ENCODE results near the gene MIOX.

Gene MIOX

DNA sequence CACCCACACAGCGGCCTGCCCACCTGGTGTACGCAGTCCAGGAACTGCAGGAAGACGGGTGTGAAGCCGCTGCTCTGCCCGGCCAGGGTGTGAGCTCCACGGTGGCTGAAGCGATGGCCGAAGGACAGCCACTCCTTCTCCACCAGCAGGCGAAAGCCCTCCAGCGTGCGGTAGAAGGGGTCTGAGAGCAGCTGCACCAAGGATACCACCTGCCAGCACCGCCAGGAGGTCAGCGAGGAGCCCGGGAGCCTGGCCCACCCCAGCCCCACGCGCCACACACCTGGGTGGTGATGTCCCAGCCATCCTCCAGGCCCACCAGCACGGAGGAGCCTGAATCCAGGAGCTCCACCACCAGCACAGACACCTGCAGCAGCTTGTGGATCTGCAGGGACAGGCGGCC lies 31.5 kb upstream of the MIOX start:
- no peak for FAIRE-seq

DNA sequence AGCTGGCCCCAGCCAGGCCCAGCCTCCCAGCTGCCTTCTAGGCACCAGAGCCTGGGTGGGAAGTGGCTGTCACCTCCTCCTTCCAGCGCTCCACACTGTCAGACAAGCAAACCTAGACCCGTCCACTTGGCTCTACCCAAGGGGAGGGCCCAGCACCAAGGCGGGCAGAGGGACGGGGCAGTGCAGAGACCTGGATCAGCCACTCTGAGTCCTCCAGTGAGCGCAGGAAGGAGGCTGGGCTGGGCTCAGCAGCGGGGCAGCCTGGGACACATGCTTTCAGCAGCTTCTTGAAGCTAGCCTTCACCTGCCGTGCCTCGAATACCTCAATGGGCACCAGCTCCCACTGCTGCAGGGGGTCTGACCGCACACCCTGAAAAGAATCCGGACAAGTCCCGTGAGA lies 30.6 kb upstream of the MIOX start:
- no peak for FAIRE-seq

DNA sequence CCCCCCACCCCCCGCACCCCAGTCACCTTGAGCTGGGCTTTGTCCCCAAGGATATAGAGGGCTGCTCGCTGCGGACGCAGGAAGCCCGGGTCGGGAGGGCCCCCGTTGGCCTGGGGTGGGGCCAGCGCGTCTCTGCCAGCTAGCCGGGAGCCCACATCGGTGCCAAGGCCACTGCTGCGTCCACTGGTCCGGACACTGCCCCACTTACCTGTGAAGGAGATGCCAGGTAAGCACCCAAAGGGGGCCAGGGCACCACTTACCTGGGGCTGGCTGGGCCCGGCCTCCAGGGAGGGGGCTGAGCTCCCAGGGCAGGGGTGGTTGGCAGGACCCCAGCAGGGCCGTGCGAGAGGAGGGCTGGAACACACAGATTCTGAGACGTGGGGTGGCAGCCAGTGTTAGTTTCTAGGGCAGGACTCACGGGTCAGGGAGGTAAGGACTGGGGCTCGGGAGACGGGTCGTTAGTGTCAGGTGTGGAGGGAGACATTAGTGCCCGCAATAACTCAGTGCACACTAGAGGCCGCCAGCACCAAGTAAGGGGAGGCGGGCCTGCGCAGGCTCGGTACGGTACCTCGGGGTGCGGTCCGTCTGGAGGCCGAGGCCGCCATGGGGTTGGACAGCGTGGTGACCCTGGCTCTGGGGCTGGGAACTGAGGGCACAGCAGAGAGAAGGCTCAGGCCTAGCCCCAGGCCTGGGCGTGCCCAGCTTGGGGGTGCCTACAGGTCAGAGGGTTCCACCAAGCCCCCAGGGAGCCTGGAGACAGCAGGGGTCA lies 30.0 kb upstream of the MIOX start:
- no peak for FAIRE-seq

DNA sequence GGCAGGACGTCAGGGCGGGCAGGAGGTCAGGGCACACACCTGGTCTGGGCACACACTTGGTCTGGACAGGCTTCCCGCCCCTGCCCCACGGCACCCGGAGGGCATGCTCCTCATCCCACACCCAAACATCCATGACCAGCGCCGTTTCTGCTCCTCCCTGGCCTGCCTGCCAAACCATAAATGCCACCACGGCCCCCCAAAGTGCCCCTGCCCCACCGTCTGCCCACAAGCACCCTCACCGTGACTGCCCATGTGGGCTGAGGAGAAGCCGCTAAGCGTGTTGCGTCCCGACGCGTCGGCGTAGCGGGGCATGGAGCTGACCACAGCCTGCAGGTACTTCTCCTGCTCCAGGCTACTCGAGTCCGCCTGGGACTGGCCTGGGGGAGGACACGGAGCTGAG lies 27.6 kb upstream of the MIOX start:
- no peak for FAIRE-seq

DNA sequence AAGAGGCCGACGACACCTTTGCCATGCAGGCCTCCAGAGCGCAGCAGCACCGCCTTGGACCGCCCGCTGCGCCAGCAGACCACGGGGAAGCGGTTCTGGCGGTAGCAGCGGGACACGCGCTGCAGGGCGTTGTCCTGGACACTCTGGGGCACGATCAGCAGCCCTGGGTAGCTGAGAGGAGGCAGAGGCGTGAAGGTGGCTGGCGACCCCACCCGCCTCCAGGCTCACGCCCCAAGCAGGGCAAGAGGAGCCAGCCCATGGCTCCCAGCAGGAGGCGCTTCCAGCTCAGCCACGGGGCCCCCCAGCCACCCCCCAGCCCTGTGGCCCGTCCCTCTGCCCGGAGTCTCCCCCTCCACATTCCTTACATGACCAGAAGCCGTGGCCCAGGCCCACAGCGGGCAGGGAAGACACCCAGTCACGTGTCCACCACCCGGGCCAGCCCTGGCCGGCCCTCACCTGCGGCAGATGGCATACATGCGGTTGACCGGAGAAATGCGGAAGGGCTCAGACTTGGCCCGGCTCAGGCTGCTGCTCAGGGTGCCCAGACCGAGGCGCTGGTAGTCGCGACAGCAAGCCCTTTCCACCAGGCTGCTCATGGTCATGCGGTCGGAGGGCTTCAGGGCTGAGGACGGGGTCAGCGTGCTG lies 27.0 kb upstream of the MIOX start:
- FAIRE-seq: no peak

DNA sequence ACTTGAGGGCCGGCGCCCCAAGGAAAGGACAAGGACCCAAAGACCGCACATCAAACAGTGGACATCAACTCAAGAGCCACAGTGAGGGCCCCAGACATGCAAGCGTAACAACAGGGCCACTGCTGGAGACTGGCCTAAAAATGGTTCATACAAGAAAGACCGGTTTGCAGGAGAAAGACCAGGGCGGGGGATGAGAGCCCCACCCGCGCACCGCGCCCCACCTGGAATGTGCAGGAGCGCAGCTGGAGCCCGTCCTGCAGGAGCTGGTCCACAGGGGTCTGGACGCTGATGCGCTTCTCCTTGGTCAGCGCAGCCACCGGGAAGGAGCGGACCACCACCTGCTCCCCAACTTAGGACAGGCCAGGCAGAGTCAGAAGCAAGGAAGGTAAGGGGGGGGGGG lies 25.7 kb upstream of the MIOX start:
- no peak for FAIRE-seq

DNA sequence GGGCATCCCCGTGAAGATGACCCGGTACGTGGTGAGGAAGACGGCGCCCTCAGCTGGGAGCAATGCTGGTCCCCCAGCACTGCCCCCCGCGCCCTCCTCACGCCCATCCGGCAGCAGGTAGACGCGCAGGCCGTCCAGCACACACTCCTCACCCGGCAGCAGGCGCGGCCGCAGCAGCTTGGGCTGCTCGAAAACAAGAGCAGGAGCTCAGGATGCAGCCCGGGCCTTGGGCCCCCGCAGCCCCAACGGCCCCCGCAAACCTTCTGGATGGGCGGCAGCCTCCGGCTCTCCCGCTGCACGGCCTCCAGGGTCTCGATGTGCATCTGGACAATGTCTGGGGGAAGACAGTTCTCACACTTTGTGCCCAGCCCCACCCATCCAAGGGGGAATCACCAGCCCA lies 25.1 kb upstream of the MIOX start:
- no peak for FAIRE-seq

DNA sequence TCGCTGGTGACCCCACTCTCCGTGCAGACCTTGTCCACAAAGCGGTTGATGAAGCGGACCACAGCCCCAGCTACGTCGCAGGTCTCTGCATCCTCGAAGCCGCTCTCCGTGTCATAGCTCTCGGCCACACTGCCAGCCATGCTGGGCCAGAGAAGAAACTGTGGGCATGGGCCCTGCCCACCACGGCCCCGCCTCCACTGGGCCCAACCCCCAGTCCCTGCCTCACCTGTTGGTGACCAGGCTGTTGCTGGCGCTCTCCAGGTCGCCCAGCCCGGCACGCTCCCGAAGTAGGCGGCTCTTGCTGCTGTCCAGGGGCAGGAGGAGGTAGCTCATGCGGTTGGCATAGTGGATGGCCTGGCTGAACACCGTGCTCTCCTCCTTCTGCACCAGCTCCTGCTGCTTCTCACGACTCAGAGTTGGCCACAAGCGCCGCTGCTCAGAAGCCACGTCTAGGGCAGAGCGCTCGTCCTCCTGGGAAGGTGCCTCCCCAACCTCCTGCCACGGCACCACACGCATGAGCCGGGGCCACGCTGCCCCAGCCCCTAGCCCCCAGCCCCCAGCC lies 24.6 kb upstream of the MIOX start:
- no peak for FAIRE-seq

DNA sequence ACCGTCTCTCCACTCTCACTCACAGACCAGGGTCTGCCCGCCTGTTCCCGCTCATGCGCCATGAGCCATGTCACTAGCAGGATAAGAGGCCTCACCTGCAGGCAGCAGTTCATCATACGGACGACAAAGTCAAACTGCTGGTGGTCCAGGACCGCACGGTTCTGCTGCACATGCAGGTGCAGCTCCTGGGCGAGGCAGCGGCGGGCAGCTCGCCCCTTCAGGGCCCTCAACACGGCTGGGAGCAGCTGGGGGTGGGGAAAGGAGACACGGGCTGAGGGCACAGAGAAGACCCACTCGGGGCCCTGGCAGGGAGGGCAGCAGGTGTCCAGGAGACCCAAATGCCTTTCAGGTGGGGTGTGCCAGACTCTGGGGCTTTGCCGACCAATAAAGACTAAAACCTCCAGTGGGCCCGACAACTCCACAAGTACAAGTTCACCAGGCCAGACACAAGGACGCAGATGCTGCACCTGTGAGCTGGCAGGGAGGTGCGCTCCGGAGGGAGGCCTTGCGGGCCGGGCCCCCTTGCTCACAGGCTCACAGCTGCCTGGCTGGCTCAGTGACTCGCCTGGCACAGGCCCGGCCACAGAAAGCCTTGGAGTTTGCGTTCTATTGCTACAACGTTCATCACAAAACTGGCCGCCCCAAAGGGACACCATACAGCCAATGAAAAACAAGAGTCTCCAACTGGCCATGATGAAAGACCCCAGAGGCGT lies 23.3 kb upstream of the MIOX start:
- no peak for FAIRE-seq

DNA sequence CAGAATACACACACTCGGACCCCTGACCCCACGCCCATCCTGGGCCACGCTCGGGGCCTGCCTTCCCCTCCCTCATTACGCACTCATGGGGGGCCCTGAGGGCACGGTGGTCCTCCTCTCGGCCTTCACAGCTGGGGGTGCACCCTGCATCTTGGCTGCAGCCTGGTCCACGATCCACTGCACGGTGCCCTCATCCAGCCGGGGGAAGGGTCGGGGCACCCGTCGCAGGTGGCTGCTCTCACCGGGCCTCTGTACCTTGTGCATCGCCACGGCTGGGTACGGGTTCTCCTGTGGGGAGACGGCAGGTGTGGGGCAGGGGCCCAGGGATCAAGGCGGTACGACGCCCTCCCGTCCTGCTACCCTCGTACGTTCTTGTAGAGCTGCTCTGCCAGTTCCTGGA lies 22.2 kb upstream of the MIOX start:
- FAIRE-seq: no peak

DNA sequence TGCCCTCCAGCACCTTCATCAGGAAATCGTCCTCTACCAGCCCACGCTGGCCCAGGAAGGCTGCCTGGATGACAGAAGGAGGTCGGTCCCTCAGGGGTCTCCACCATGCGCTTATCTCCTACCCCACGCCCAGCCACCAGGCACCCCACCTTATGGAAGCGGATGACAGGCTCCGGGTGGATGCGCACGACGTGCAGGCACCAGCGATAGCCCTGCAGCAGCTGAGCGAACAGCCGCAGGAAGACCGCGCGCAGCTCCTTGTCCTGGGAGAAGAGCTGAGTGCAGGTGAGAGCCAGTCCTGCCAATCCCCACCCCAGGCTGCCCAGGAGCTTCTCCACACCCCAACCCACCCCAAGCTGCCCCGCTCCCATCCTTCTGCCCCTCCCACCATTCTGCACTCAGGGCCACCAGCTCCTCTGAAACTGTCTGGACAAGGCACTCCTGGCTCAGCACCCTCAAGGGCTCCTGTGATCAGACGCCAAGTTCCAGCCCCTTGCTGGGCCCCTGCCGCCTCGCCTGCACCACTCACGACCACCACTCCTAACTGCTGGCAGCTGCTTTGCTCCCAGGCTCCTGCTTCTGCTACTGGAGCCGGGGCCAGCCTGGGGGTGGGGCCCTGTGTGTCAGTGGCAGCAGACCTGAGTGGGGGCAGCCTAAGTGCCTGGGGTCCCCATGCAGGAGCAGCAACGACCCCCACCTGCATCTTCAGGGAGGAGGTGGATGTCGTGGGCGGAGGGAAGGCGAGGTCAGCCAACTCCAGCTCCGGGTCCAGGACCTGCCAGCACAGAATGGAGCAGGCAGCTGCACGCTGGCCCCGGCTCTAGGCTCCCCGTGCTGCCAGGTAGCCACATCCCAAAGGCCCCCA lies 21.4 kb upstream of the MIOX start:
- FAIRE-seq: no peak

DNA sequence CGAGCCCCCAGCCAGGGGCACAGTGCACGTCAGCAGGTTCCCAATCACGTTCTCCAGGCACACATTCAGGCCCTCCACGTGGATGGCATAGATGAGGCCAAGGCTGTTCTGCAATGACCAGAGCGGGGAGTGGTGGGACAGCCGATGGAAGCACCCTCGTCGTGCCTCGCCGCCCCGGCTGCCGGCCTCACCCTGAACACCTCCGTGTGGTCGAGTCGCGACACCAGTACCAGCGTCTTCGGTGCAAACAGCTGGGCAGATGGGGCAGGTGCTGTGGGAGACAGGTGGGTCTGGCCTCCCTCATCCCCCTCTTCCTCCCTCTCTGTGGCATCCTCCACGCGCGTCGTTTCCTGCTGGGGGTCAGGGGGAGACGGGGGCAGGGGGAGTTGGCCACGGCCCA lies 19.3 kb upstream of the MIOX start:
- no peak for FAIRE-seq

DNA sequence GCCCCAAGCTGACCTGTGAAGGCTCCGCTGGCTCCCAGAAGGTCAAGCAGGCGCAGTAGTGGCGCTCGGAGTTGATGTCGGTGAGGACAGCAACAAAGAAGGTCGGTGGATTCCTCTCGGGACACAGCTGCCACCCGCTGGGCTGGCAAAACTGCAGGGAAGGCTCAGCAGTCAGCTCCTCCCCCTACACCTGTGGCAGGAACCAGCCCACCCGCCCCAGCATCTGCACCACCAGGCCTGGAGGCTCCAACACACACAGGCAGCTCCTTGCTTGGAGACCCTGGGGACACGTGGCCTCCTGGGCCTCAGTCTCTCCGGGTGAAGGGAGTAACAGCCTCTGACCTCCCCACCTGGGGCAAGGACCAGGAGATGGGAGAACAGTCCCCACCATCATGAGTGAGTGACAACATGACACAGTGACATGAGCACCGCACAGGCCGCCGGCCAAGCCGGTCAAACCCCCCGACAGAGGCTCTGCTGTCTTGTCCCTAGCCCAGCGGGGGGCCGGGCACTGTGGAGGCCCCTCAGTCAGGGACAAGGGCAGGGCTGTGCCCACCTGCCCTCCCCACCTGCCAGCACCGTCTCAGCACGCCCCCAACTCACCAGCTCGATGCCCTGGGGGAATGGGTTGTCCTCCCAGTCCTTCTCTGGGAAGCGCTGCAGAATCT lies 18.8 kb upstream of the MIOX start:
- FAIRE-seq: no peak

DNA sequence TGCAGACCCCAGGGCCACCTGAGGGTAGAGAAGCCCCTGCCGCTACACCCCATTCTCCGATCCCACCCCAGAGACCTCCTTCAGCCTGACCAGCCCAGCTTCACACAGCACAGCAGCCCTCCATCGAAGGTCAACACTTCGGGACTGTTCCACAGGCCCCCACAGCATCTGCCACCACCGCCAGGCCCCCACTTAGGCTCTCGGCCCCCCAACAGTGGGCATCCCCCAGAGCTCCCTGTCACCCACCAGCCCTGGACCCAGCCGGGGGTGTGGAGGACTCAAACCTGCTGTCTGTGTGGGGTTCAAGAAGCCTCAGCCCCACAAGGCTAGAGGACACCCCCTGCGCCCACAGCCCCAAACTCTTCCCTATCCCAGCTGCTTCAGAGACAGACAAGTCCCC lies 18.0 kb upstream of the MIOX start:
- FAIRE-seq: no peak

DNA sequence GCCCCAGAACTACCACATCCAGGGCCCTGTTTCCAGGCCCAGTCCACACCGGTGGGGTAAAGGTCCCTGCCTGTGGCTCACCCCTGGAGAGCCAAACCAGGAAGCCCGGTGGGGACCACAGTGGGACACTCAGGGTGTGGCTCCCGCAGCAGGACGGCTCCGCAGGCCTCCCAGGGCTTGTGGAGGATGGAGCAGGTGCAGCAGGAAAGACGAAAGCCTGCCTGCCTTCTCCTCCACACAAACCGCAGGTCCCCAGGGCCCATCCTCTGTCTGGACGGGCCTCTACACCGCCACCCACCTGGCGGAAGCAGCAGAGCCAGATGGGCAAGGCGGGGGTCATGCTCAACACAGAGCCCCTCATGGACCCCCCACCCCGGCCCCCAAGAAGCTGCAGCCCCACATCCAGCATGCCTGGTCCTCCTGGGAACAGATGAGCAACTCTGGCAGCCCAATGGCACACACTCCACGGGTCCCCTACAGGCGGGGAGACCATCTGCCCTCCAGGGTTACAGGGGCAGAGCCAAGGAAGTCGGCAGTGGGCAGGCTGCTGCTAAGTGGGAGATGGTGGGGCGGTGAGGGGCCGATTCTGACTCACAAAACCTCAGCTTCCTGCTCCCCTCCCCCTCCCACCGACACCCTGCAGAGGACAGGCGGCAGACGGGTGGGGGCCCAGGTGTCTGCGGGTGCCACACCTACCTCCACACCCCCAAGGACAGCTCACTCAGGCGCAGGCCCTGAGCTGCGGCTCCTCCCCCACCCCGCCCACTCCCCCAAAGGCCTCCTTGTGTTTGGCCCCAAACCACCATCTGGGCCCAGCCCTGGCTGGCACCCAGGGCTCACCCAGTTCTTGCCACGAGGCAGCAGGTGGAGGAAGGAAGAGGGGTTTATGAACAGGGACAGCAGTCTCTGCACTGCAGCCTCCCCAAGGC lies 17.0 kb upstream of the MIOX start:
- no peak for FAIRE-seq

DNA sequence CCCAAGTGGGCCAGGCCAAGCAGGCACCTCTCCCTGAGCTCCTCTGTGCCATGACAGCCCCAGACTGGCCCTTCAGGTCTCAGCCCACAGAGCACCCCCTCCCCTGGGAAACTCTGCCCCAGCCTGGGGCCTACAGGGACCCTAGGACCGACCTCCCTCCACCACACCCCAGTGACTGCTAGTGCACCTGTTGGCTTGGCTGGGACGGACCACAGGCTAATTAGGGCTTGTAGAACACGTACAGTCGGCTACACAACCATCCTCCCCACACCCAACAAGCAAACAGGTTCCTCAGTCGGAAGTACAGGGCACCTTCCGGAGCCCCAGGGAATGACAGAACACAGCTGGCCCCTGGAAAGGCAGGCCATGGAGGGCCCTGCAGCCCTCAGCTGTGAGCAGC lies 16.2 kb upstream of the MIOX start:
- FAIRE-seq: no peak

DNA sequence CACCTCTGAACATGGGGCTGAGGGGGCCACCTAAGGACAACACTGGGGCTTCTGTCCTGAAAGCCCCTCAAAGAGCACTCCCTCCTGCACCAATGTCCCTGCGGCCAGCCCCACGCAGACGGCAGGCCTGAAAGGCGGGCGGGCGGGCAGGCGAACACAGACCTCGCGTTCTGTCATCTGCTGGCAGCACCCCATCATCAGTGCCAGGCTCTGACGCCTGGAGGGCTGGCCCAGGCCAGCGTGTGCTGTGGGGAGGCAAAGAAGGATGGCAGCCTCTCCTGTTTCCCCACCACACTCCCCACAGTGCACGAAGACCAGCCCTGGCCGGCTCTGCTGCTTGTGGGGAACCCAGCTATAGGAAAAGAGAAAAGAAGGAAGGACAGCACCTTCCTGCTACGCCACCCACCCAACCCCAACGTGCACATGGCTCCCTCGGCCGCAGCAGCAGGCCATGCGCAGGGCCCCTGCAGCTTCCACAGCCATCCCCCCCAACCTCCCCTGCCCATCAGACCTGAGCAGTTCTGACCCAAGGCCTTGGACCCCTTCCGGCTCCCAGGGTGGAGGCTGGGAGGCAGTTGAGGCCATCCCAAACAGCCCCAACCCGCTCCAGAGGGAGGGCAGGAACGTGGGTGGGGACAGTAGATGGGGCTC lies 15.3 kb upstream of the MIOX start:
- FAIRE-seq: no peak

DNA sequence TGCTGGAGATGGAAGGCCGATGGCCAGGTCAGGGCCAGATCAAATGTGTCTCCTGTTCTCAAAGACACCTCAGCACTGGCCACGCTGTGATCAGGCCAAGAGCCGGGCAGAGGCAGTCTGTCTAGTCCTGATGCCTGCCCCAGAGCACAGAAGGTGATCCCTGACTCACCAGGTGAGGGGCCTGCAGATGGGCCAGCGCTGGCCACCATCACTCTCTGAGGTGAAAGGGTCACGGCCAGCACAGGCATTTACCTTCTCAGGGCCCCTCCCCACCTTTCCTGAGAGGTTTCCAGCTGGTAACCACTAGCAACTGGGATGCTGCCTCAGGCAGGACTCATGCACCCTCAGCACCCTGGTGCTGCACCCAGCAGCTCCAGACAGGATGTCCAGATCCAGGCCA lies 14.7 kb upstream of the MIOX start:
- no peak for FAIRE-seq

DNA sequence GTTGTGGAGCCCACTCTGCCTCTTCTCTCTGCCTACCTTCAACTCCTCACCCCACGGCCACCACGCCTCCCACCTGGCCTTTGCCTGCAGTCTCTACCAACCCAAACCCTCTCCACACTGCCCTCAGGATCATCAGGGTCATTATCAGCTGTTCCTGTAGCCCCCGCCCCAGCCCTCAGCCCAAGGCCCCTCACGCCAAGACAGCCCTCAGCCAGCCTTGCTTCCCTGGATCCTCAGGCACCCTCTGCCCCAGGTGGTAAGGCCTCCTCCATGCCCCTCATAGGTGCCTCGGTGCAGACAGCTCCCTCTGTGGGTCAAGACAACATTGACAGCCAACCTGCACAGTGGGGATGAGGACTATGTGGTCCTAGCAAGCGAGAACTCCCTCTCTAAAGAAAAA lies 13.6 kb upstream of the MIOX start:
- FAIRE-seq: no peak

DNA sequence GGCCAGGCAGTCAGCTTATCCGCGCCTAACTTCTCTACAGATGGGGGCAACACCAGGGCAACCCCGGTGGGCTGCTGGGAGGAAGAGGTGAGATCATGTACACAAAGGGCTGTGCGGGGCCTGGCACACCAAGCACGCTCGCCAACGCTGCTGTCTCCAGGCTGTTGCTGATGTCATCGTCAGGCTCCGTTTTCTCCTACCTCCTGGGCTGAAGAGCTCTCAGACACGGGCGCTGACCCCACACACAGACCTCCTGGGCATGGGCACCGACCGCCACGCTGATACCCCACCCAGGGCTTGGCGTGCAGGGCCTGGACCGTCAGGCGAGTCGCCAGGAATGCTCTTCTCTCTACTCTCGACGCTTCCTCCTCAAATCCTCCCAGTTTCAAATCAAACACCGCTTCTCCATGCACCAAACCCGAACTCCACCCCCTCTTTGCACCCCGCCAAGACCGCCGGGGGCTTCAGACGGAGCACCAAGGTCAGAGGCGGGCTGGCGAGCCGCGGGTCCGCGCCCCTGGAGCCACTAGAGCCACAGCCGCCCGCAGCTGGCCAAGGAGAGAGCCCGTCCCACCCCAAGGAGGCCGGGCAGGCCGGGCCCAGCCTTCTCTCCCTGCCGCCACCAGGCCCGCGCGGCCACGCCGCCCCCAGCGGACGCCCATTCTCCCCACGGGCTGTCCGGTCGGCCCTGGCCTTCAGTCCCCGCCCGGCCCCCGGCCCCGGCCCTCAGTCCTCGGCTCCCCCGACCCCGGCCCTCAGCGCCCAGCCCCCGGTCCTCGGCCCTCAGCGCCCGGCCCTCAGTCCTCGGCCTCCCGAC lies 12.6 kb upstream of the MIOX start:
- no peak for FAIRE-seq
